GM12878 (cell line): ENCODE data around the gene CSAD. TPM values are rescaled to one million over a fixed set of nuclear protein-coding genes. Genes with fewer than 3 reads are reported as not detected.

ENCODE experiments used
- ATAC-seq: fragments of 200-7000 bp; cut with Tn5 transposase; 3 replicates; pipeline ENCODE4 v1.9.1; 2020; ENCODE audit warnings: mild to moderate bottlenecking, moderate library complexity
- BruUV-seq: library from RNA; stranded (reverse); fragments of 400-500 nt; replicated peaks from 2 replicates; lab custom pipeline; 2021; lab: Mats Ljungman, UMichigan
- CTCF ChIA-PET: fragments of 300-600 bp; sonication (Branson Sonifier 250); formaldehyde crosslinking; extraction: SDS; loops from one replicate; lab custom pipeline; 2021; ENCODE audit warnings: inconsistent platforms; lab: Yijun Ruan, JAX
- POLR2A ChIA-PET: fragments of 350-600 bp; formaldehyde crosslinking; extraction: SDS; loops from one replicate; lab custom pipeline; 2021; ENCODE audit warnings: inconsistent platforms; lab: Charles Lee
- RAD21 ChIA-PET: fragments of 300-600 bp; sonication (Branson Sonifier 250); formaldehyde crosslinking; loops from one replicate; lab custom pipeline; 2023; ENCODE audit warnings: antibody characterized with exemption; ENCODE audit not compliant: unreplicated experiment; lab: Charles Lee
- SMC1A ChIA-PET: fragments of 300-600 bp; sonication (Branson Sonifier 250); formaldehyde crosslinking; loops from one replicate; lab custom pipeline; 2023; ENCODE audit not compliant: unreplicated experiment, uncharacterized antibody; lab: Charles Lee
- DNase-seq: peaks from one replicate; pipeline ENCODE4 v3.0.0-alpha.2; 2011; ENCODE audit warnings: low read depth, low spot score
- FAIRE-seq: peaks from 3 replicates; lab custom pipeline; 2011; peaks lifted over from hg19 to GRCh38; lab: Jason Lieb, UNC
- H2AFZ ChIP-seq: 2 replicates; pipeline ENCODE4 v1.6.0; 2011; ENCODE audit warnings: low read depth, low read length, control low read depth; ENCODE audit not compliant: control insufficient read depth
- H3K27ac ChIP-seq: 2 replicates; pipeline ENCODE4 v1.5.1; 2011; ENCODE audit warnings: control low read depth; ENCODE audit not compliant: control insufficient read depth, insufficient read depth
- H3K27me3 ChIP-seq, 2 experiments: replicated peaks in 1 of 2; 2 replicates each; pipeline versions ENCODE4 v1.6.0 to v1.6.1; 2011; ENCODE audit warnings: low read length in 1 of 2; ENCODE audit not compliant: control insufficient read depth in 2 of 2, insufficient read depth in 2 of 2
- H3K36me3 ChIP-seq, 2 experiments: 2 replicates each; pipeline ENCODE4 v1.5.1; 2011; ENCODE audit warnings: low read length in 1 of 2; ENCODE audit not compliant: control insufficient read depth in 2 of 2, insufficient read depth in 2 of 2
- H3K4me1 ChIP-seq: 2 replicates; pipeline ENCODE4 v1.6.1; 2011; ENCODE audit warnings: mild to moderate bottlenecking, low read length, moderate library complexity, mixed read lengths; ENCODE audit not compliant: control insufficient read depth, insufficient read depth
- H3K4me2 ChIP-seq: 2 replicates; pipeline ENCODE4 v1.6.0; 2011; ENCODE audit warnings: control low read depth; ENCODE audit not compliant: control insufficient read depth, insufficient read depth
- H3K4me3 ChIP-seq: fragments of 200-600 bp; sonication (generic); 2 replicates; pipeline ENCODE4 v1.5.1; 2016
- H3K79me2 ChIP-seq: 2 replicates; pipeline ENCODE4 v1.6.0; 2011; ENCODE audit warnings: low read length; ENCODE audit not compliant: control insufficient read depth, insufficient read depth
- H3K9ac ChIP-seq: 2 replicates; pipeline ENCODE4 v1.8.0; 2011; ENCODE audit warnings: low read length, control low read depth, mixed read lengths; ENCODE audit not compliant: control insufficient read depth, insufficient read depth
- H3K9me3 ChIP-seq: replicated peaks from 3 replicates; pipeline ENCODE4 v1.5.1; 2011; ENCODE audit warnings: mild to moderate bottlenecking, low read length; ENCODE audit not compliant: control insufficient read depth, insufficient read depth
- H4K20me1 ChIP-seq: 2 replicates; pipeline ENCODE4 v1.6.0; 2011; ENCODE audit not compliant: control insufficient read depth, insufficient read depth
- CTCF ChIP-seq, 3 experiments: IDR thresholded peaks in 2 of 3; conservative IDR thresholded peaks in 1 of 3; 2 replicates each; pipeline ENCODE4 v1.5.1; 2011; ENCODE audit warnings: low read depth in 3 of 3, low read length in 3 of 3, mild to moderate bottlenecking in 3 of 3, control low read depth in 2 of 3, moderate library complexity in 2 of 3, inconsistent platforms in 1 of 3, mixed read lengths in 1 of 3; ENCODE audit not compliant: control insufficient read depth in 2 of 3, insufficient read depth in 1 of 3; ENCODE audit errors: extremely low read depth in 1 of 3
- ESRRA ChIP-seq: IDR thresholded peaks from 2 replicates; pipeline ENCODE4 v1.6.1; 2012; ENCODE audit warnings: mild to moderate bottlenecking, low read length, improper control_type of control experiment
- FOS ChIP-seq: IDR thresholded peaks from 3 replicates; pipeline ENCODE4 v1.6.1; 2011; ENCODE audit warnings: borderline replicate concordance; ENCODE audit not compliant: insufficient read length; ENCODE audit errors: extremely low read depth
- GATAD2B ChIP-seq: fragments of 450-650 bp; conservative IDR thresholded peaks from 2 replicates; pipeline ENCODE4 v1.6.1; 2017; ENCODE audit warnings: low read depth, mild to moderate bottlenecking, moderate library complexity
- HSF1 ChIP-seq: fragments of 150-350 bp; IDR thresholded peaks from 2 replicates; pipeline ENCODE4 v1.6.1; 2014; ENCODE audit warnings: mild to moderate bottlenecking, low read depth, low read length
- MYB ChIP-seq: fragments of 150-350 bp; IDR thresholded peaks from 2 replicates; pipeline ENCODE4 v1.6.1; 2014; ENCODE audit warnings: mild to moderate bottlenecking, low read depth, low read length, borderline replicate concordance
- MYC ChIP-seq: IDR thresholded peaks from 2 replicates; pipeline ENCODE4 v1.6.1; 2011; ENCODE audit warnings: mild to moderate bottlenecking, low read length, moderate library complexity, inconsistent platforms; ENCODE audit not compliant: insufficient read depth, insufficient replicate concordance, insufficient read length, severe bottlenecking
- NFYB ChIP-seq: IDR thresholded peaks from 2 replicates; pipeline ENCODE4 v1.6.1; 2011; ENCODE audit warnings: low read depth, mild to moderate bottlenecking, low read length, improper control_type of control experiment, moderate library complexity; ENCODE audit not compliant: insufficient read depth
- POLR2AphosphoS5 ChIP-seq: IDR thresholded peaks from 2 replicates; pipeline ENCODE4 v1.6.1; 2011; ENCODE audit warnings: mild to moderate bottlenecking, low read length, inconsistent platforms
- RELA ChIP-seq: fragments of 450-650 bp; IDR thresholded peaks from 2 replicates; pipeline ENCODE4 v1.8.0; 2014; ENCODE audit warnings: borderline replicate concordance; ENCODE audit not compliant: partially characterized antibody
- SREBF1 ChIP-seq: IDR thresholded peaks from 2 replicates; pipeline ENCODE4 v1.6.1; 2012; ENCODE audit warnings: mild to moderate bottlenecking, low read length
- SREBF2 ChIP-seq: IDR thresholded peaks from 2 replicates; pipeline ENCODE4 v1.6.1; 2012; ENCODE audit warnings: mild to moderate bottlenecking, low read length
- STAT3 ChIP-seq: IDR thresholded peaks from 2 replicates; pipeline ENCODE4 v1.6.1; 2011; ENCODE audit warnings: low read depth, low read length, improper control_type of control experiment
- ZBED1 ChIP-seq: IDR thresholded peaks from 2 replicates; pipeline ENCODE4 v1.6.1; 2016; ENCODE audit warnings: borderline replicate concordance
- ZNF622 ChIP-seq: fragments of 450-650 bp; IDR thresholded peaks from 2 replicates; pipeline ENCODE4 v1.6.1; 2017; ENCODE audit warnings: mild to moderate bottlenecking, inconsistent platforms
- WGBS: methylation state at CpG from one replicate; pipeline ENCODE4 v1.1.6; 2016; ENCODE audit warnings: low lambda C conversion rate; ENCODE audit not compliant: insufficient replicate concordance, insufficient coverage; ENCODE audit errors: missing lambda C conversion rate; 5-methylcytosine and 5-hydroxymethylcytosine counted together
- in situ Hi-C: fragments of 300-500 bp; cut with MboI; formaldehyde crosslinking; loops from 9 replicates; pipeline ENCODE4 v1.14.3; 2018; ENCODE audit warnings: mixed read lengths
- intact Hi-C: fragments of 100-400 bp; cut with micrococcal nuclease; formaldehyde crosslinking; loops from one replicate; pipeline ENCODE4 v1.14.2; 2022; ENCODE audit not compliant: unreplicated experiment
- polyA plus RNA-seq, 11 experiments: library from polyadenylated mRNA; depleted of rRNA in 4 of 11; unstranded in 6 of 11; stranded (reverse) in 5 of 11; fragments of >200 nt; fragmentation: Nextera tagmentation in 4 of 11; fragmentation: Illumina TruSeq in 1 of 11; extraction: Ambion mirVana in 4 of 11; extraction: Trizol in 1 of 11; gene quantifications; 1 replicate in 1 of 11; 2 replicates in 10 of 11; pipeline versions ENCODE4 v1.2.1 to v1.2.3, GENCODE V29; 2011 to 2016; ENCODE audit warnings: inconsistent platforms in 2 of 11, missing spikeins in 2 of 11, low read depth in 1 of 11
- total RNA-seq, 4 experiments: library from RNA; depleted of rRNA in 3 of 4; stranded (reverse); fragments of >200 nt in 3 of 4; fragmentation: Illumina TruSeq in 1 of 4; extraction: Trizol in 1 of 4; gene quantifications; 2 replicates each; pipeline versions ENCODE4 v1.2.1 to v1.2.3, GENCODE V29; 2013 to 2021
- TF ChIP-seq, protein P1 (sequence below): IDR thresholded peaks from 2 replicates; pipeline ENCODE4 v1.6.1; 2011; ENCODE audit warnings: low read depth, mild to moderate bottlenecking, low read length, moderate library complexity, borderline replicate concordance; ENCODE audit errors: extremely low read depth

The CSAD gene
- total and polyA plus RNA-seq, 10 of the 15 experiments (the other 5 are each of a cell fraction or from before 2014, with no cell fraction given): 1.1 to 20.4 (median 6.2) TPM

DNA sequence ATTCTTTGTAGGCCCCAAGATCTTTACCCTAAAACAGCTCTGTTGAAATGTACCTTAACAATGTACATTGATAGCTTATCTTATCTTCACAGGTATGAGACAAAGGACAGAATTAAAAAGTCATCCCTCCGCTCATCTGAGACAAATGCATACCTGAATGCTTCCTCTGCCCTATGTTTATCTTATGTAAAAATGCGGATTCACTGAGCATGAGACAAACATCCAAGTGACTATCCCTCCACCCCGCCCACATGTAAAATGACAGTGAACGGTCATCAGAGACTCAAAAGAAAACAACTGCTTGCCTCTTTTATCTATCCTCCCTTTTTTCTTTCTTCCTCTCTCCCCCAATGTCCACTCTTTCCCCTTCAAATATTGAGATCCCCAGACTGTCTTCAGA, 37.4 kb downstream of the CSAD start:
- no peak overlapping the region for H3K4me2 ChIP-seq
- TF ChIP-seq MYC (no peak), CTCF (IDR thresholded peaks at IDR 0.05 in 2 of 3, conservative IDR thresholded peaks at IDR 0.05 in 1 of 3; ENCODE audit: control insufficient read depth in 2 of 3, extremely low read depth in 1 of 3, insufficient read depth in 1 of 3, low read depth in 3 of 3, low read length in 3 of 3) (no peak), SREBF2 (no peak), MYB (no peak), STAT3 (no peak), HSF1 (no peak), ZNF622 (no peak), ESRRA (no peak), FOS (no peak), GATAD2B (no peak), RELA (no peak), NFYB (no peak), SREBF1 (no peak), ZBED1 (no peak), POLR2AphosphoS5 (no peak)
- TF ChIP-seq, protein P1, sequence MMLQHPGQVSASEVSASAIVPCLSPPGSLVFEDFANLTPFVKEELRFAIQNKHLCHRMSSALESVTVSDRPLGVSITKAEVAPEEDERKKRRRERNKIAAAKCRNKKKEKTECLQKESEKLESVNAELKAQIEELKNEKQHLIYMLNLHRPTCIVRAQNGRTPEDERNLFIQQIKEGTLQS: no peak
- POLR2A ChIA-PET: no interaction called here
- H4K20me1 ChIP-seq: no peaks in the 10 kb centered on the region
- no peak overlapping the region for H3K27ac ChIP-seq
- in situ Hi-C loops (no loop called here), intact Hi-C loops (no loop called here)
- H3K9me3 ChIP-seq: peaks cover 3% of the 10 kb centered on the region
- SMC1A ChIA-PET: no interaction called here
- no peaks in the 10 kb centered on the region for H3K27me3 ChIP-seq
- CTCF ChIA-PET: interaction anchor here (0.6 kb wide), 1 partner anchor 32 kb away, joined by 3 read pairs; no protein-coding TSS in a partner anchor
- no peak overlapping the region for H3K4me3 ChIP-seq
- FAIRE-seq (no peak), DNase-seq (no peak), ATAC-seq (no peak)
- H3K36me3 ChIP-seq: no peaks in the 10 kb centered on the region
- BruUV-seq: no TSS peak
- no peaks in the 10 kb centered on the region for H3K4me1 ChIP-seq
- H2AFZ ChIP-seq: no peak overlapping the region
- 81% methylated on average over 4 of the region's 4 CpGs for WGBS
- H3K9ac ChIP-seq: no peak overlapping the region
- H3K79me2 ChIP-seq: no peaks in the 10 kb centered on the region
- RAD21 ChIA-PET: no interaction called here
